ENCODE results near the gene ATG13. TPM values are rescaled to one million over a fixed set of nuclear protein-coding genes. Genes with fewer than 3 reads are reported as not detected.

Gene ATG13
- total and polyA plus RNA-seq, 2 experiments from 2014 or later = 32.9 to 71.1 TPM

DNA sequence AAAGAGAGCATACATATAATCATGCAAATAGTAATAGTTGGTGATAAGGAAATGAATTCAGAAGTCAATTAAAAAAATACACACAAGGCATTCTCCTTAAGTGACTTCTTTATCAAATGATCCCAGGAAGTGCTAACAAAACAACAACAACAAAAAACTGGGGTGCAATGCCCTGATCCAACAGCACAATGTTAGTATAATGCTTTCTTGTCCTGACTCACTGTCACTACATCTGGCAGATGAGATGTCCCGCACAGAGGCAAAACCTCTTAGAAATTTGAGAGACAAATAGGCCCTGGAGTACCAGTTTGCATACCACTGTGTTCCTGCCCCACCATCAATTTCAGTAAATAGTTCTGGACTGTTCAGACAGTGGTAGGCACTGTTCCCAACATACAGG lies 12.6 kb upstream of the ATG13 start:
- Mint-ChIP-seq H3K9me3 (no peaks in the 10 kb centered on the region; the same call in 2 of the 3 replicates), H3K36me3 (ENCODE audit: low read depth) (no peaks in the 10 kb centered on the region), H3K4me1 (no peaks in the 10 kb centered on the region), H3K27me3 (ENCODE audit: insufficient read depth, low read depth, poor library complexity) (peaks cover 4% of the 10 kb centered on the region), H3K4me3 (no peak overlapping the region), H3K27ac (no peak overlapping the region)
- ATAC-seq = no peak
- H3K4me3 ChIP-seq = no peak overlapping the region
- H3K9me2 ChIP-seq (ENCODE audit: insufficient read depth) = no peaks in the 10 kb centered on the region
- DNase-seq (ENCODE audit: low spot score) = no peak
- no peaks in the 10 kb centered on the region for H3K36me3 ChIP-seq (ENCODE audit: insufficient read depth)
- H2AFZ ChIP-seq = no peak overlapping the region
- no peaks in the 10 kb centered on the region; the same call in 1 of the 2 replicates for H4K20me1 ChIP-seq (replicated peaks; ENCODE audit: insufficient read depth)
- H3K4me1 ChIP-seq (ENCODE audit: insufficient read depth) = no peaks in the 10 kb centered on the region
- no peaks in the 10 kb centered on the region for H3K27me3 ChIP-seq (ENCODE audit: insufficient read depth)
- no peaks in the 10 kb centered on the region for H3K79me2 ChIP-seq (replicated peaks; ENCODE audit: insufficient read depth)
- H3F3A ChIP-seq (replicated peaks; ENCODE audit: low read depth) = 0 out of 2 replicates have a peak, but pooled peaks cover 4% of the 10 kb centered on the region
- TF ChIP-seq ZNF114 (CRISPR knock-in tag; IDR thresholded peaks at IDR 0.05) = no peak
- TF ChIP-seq, protein P1, sequence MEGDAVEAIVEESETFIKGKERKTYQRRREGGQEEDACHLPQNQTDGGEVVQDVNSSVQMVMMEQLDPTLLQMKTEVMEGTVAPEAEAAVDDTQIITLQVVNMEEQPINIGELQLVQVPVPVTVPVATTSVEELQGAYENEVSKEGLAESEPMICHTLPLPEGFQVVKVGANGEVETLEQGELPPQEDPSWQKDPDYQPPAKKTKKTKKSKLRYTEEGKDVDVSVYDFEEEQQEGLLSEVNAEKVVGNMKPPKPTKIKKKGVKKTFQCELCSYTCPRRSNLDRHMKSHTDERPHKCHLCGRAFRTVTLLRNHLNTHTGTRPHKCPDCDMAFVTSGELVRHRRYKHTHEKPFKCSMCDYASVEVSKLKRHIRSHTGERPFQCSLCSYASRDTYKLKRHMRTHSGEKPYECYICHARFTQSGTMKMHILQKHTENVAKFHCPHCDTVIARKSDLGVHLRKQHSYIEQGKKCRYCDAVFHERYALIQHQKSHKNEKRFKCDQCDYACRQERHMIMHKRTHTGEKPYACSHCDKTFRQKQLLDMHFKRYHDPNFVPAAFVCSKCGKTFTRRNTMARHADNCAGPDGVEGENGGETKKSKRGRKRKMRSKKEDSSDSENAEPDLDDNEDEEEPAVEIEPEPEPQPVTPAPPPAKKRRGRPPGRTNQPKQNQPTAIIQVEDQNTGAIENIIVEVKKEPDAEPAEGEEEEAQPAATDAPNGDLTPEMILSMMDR (conservative IDR thresholded peaks at IDR 0.05; ENCODE audit: low read depth in 2 of 2) = no peak
- TF ChIP-seq STAT1 (IDR thresholded peaks at IDR 0.05; ENCODE audit: unreplicated experiment) = no peak
- no peak for TF ChIP-seq JUNB (IDR thresholded peaks at IDR 0.05; ENCODE audit: unreplicated experiment)
- TF ChIP-seq CREB1 (CRISPR knock-in tag; IDR thresholded peaks at IDR 0.05; ENCODE audit: low read depth) = no peak
- TF ChIP-seq, protein P2, sequence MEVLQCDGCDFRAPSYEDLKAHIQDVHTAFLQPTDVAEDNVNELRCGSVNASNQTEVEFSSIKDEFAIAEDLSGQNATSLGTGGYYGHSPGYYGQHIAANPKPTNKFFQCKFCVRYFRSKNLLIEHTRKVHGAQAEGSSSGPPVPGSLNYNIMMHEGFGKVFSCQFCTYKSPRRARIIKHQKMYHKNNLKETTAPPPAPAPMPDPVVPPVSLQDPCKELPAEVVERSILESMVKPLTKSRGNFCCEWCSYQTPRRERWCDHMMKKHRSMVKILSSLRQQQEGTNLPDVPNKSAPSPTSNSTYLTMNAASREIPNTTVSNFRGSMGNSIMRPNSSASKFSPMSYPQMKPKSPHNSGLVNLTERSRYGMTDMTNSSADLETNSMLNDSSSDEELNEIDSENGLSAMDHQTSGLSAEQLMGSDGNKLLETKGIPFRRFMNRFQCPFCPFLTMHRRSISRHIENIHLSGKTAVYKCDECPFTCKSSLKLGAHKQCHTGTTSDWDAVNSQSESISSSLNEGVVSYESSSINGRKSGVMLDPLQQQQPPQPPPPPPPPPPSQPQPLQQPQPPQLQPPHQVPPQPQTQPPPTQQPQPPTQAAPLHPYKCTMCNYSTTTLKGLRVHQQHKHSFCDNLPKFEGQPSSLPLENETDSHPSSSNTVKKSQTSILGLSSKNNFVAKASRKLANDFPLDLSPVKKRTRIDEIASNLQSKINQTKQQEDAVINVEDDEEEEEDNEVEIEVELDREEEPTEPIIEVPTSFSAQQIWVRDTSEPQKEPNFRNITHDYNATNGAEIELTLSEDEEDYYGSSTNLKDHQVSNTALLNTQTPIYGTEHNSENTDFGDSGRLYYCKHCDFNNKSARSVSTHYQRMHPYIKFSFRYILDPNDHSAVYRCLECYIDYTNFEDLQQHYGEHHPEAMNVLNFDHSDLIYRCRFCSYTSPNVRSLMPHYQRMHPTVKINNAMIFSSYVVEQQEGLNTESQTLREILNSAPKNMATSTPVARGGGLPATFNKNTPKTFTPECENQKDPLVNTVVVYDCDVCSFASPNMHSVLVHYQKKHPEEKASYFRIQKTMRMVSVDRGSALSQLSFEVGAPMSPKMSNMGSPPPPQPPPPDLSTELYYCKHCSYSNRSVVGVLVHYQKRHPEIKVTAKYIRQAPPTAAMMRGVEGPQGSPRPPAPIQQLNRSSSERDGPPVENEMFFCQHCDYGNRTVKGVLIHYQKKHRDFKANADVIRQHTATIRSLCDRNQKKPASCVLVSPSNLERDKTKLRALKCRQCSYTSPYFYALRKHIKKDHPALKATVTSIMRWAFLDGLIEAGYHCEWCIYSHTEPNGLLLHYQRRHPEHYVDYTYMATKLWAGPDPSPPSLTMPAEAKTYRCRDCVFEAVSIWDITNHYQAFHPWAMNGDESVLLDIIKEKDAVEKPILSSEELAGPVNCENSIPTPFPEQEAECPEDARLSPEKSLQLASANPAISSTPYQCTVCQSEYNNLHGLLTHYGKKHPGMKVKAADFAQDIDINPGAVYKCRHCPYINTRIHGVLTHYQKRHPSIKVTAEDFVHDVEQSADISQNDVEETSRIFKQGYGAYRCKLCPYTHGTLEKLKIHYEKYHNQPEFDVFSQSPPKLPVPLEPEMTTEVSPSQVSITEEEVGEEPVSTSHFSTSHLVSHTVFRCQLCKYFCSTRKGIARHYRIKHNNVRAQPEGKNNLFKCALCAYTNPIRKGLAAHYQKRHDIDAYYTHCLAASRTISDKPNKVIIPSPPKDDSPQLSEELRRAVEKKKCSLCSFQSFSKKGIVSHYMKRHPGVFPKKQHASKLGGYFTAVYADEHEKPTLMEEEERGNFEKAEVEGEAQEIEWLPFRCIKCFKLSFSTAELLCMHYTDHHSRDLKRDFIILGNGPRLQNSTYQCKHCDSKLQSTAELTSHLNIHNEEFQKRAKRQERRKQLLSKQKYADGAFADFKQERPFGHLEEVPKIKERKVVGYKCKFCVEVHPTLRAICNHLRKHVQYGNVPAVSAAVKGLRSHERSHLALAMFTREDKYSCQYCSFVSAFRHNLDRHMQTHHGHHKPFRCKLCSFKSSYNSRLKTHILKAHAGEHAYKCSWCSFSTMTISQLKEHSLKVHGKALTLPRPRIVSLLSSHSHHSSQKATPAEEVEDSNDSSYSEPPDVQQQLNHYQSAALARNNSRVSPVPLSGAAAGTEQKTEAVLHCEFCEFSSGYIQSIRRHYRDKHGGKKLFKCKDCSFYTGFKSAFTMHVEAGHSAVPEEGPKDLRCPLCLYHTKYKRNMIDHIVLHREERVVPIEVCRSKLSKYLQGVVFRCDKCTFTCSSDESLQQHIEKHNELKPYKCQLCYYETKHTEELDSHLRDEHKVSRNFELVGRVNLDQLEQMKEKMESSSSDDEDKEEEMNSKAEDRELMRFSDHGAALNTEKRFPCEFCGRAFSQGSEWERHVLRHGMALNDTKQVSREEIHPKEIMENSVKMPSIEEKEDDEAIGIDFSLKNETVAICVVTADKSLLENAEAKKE (CRISPR knock-in tag; IDR thresholded peaks at IDR 0.05) = no peak
- TF ChIP-seq, protein P3, sequence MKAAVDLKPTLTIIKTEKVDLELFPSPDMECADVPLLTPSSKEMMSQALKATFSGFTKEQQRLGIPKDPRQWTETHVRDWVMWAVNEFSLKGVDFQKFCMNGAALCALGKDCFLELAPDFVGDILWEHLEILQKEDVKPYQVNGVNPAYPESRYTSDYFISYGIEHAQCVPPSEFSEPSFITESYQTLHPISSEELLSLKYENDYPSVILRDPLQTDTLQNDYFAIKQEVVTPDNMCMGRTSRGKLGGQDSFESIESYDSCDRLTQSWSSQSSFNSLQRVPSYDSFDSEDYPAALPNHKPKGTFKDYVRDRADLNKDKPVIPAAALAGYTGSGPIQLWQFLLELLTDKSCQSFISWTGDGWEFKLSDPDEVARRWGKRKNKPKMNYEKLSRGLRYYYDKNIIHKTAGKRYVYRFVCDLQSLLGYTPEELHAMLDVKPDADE (IDR thresholded peaks at IDR 0.05) = no peak
- no peak for TF ChIP-seq EZH2 (IDR thresholded peaks at IDR 0.05; ENCODE audit: low read depth, unreplicated experiment)
- no peak for TF ChIP-seq POLR2AphosphoS5 (IDR thresholded peaks at IDR 0.05; ENCODE audit: low read depth)
- TF ChIP-seq EZH2phosphoT487 (IDR thresholded peaks at IDR 0.05; ENCODE audit: unreplicated experiment) = no peak
- no peak for TF ChIP-seq ZNF331 (CRISPR knock-in tag; IDR thresholded peaks at IDR 0.05; ENCODE audit: low read depth)
- TF ChIP-seq, protein P4, sequence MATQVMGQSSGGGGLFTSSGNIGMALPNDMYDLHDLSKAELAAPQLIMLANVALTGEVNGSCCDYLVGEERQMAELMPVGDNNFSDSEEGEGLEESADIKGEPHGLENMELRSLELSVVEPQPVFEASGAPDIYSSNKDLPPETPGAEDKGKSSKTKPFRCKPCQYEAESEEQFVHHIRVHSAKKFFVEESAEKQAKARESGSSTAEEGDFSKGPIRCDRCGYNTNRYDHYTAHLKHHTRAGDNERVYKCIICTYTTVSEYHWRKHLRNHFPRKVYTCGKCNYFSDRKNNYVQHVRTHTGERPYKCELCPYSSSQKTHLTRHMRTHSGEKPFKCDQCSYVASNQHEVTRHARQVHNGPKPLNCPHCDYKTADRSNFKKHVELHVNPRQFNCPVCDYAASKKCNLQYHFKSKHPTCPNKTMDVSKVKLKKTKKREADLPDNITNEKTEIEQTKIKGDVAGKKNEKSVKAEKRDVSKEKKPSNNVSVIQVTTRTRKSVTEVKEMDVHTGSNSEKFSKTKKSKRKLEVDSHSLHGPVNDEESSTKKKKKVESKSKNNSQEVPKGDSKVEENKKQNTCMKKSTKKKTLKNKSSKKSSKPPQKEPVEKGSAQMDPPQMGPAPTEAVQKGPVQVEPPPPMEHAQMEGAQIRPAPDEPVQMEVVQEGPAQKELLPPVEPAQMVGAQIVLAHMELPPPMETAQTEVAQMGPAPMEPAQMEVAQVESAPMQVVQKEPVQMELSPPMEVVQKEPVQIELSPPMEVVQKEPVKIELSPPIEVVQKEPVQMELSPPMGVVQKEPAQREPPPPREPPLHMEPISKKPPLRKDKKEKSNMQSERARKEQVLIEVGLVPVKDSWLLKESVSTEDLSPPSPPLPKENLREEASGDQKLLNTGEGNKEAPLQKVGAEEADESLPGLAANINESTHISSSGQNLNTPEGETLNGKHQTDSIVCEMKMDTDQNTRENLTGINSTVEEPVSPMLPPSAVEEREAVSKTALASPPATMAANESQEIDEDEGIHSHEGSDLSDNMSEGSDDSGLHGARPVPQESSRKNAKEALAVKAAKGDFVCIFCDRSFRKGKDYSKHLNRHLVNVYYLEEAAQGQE (IDR thresholded peaks at IDR 0.05; ENCODE audit: unreplicated experiment) = no peak
- TF ChIP-seq NANOG (IDR thresholded peaks at IDR 0.05; ENCODE audit: borderline replicate concordance) = no peak
- H3K4me2 ChIP-seq = no peak overlapping the region
- no peak overlapping the region for H3K27ac ChIP-seq (ENCODE audit: low read depth)
